Effector memory CD4-positive, alpha-beta T cell (primary cell): ENCODE data around the gene VAV2.

Experiments used
- DNase-seq, 3 donors: peaks; one replicate each; pipeline ENCODE4 v3.0.0-alpha.2; 2020
- H3K27ac ChIP-seq: 2 replicates; pipeline ENCODE4 v1.7.0; 2013; ENCODE audit warnings: mild to moderate bottlenecking, low read length, moderate library complexity; ENCODE audit not compliant: insufficient read depth, poor library complexity, severe bottlenecking
- H3K27me3 ChIP-seq: replicated peaks from 2 replicates; pipeline ENCODE4 v1.7.0; 2013; ENCODE audit warnings: mild to moderate bottlenecking, low read length; ENCODE audit not compliant: insufficient read depth, control insufficient read depth, poor library complexity, severe bottlenecking
- H3K36me3 ChIP-seq: 2 replicates; pipeline ENCODE4 v1.7.0; 2013; ENCODE audit warnings: mild to moderate bottlenecking, low read length, moderate library complexity; ENCODE audit not compliant: control insufficient read depth, insufficient read depth
- H3K4me1 ChIP-seq: 2 replicates; pipeline ENCODE4 v1.7.0; 2013; ENCODE audit warnings: low read length, mild to moderate bottlenecking; ENCODE audit not compliant: control insufficient read depth, insufficient read depth, poor library complexity, severe bottlenecking
- H3K4me3 ChIP-seq: 2 replicates; pipeline ENCODE4 v1.7.0; 2013; ENCODE audit warnings: low read length, low read depth, mild to moderate bottlenecking; ENCODE audit not compliant: insufficient read depth, poor library complexity, severe bottlenecking
- H3K9me3 ChIP-seq: 2 replicates; pipeline ENCODE4 v1.7.0; 2013; ENCODE audit warnings: mild to moderate bottlenecking, low read length, moderate library complexity; ENCODE audit not compliant: control insufficient read depth

Gene VAV2

DNA sequence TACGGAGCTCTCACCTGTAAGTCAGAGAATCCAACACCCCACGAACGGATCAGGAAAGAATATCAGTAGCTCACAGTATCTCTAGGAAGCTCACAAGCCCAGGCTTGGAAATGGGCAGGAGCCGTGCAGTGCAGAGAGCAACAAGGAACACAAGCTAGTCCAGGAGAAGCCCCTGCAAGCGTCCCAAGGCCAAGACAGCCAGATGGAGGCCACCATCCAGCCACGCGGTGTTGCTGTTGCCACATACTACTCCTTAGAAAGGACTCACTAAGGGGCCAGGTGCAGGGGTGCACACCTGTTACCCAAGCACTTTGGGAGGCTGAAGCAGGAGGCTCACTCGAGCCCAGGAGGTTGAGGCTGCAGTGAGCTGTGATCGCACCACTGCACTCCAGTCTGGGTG lies 15.4 kb upstream of the VAV2 start:
- no peaks in the 10 kb centered on the region for H3K9me3 ChIP-seq
- no peaks in the 10 kb centered on the region for H3K36me3 ChIP-seq
- no peaks in the 10 kb centered on the region for H3K4me1 ChIP-seq
- H3K4me3 ChIP-seq = no peak overlapping the region
- DNase-seq = no peak
- H3K27me3 ChIP-seq = no peaks in the 10 kb centered on the region
- no peak overlapping the region for H3K27ac ChIP-seq

DNA sequence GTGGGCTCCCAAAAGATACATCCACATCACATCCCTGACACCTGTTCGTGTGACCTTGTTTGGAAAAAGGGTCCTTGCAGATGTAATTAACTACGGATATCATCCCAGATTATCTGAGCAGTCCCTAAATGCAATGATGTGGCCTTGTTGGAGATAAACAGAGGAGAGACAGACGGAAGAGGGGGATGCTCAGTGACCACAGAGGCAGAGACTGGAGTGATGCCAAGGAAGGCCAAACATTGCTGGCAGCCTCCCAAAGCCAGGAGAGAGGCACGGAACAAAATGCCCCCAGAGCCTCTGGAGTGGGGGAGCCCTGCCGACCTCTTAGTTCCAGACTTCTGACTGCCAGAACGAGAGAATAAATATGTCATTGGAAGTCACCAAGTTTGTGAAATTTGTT lies 15.0 kb upstream of the VAV2 start:
- Histone ChIP-seq H3K4me1 (no peaks in the 10 kb centered on the region), H3K27me3 (no peaks in the 10 kb centered on the region), H3K27ac (no peak overlapping the region), H3K36me3 (no peaks in the 10 kb centered on the region), H3K4me3 (no peak overlapping the region), H3K9me3 (no peaks in the 10 kb centered on the region)
- DNase-seq = no peak

DNA sequence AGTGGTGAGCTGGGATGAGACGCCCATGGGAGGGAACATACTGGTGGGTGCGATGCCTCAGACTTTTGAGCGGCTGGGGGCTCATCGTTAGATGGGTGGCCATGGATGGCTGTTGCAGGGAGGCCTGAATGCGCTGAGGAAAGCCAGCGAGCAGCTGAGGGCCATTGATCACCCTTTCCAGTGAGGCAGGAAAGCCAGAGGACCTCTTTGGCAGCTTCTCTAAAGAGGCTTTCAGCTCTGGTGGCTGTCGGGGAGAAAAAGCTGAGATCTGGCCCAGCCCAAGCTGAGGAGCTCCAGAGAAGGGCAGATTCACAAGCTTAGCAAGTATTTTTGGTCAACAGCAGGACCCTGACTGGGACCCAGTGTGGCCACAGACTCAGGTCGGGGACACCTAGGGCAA lies 13.3 kb upstream of the VAV2 start:
- H3K4me3 ChIP-seq = no peak overlapping the region
- H3K36me3 ChIP-seq = no peaks in the 10 kb centered on the region
- H3K9me3 ChIP-seq = no peaks in the 10 kb centered on the region
- no peaks in the 10 kb centered on the region for H3K27me3 ChIP-seq
- no peak for DNase-seq
- H3K27ac ChIP-seq = no peak overlapping the region
- H3K4me1 ChIP-seq = no peaks in the 10 kb centered on the region

DNA sequence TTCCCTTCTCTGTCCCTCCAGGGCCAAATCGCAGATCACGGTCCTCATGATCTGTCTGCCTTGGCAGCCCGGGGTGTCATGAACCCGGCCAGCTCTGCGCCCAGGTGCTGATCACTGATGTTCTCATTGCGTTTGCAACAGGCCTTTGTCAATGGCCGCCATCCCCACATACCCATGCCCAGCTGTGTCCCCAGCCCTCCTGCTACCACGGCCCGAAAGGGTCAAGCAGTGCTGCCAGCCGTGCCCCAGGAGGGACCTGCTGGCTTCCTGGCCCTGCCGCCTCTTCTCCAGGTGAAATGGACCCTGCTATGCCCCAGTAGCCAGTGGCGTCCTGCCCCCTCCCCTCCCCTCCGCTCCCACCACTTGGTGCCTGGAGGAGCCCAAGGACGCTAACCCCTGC lies 12.8 kb upstream of the VAV2 start:
- Histone ChIP-seq H3K36me3 (no peaks in the 10 kb centered on the region), H3K27me3 (no peaks in the 10 kb centered on the region), H3K4me1 (no peaks in the 10 kb centered on the region), H3K27ac (no peak overlapping the region), H3K9me3 (no peaks in the 10 kb centered on the region), H3K4me3 (no peak overlapping the region)
- DNase-seq = no peak

DNA sequence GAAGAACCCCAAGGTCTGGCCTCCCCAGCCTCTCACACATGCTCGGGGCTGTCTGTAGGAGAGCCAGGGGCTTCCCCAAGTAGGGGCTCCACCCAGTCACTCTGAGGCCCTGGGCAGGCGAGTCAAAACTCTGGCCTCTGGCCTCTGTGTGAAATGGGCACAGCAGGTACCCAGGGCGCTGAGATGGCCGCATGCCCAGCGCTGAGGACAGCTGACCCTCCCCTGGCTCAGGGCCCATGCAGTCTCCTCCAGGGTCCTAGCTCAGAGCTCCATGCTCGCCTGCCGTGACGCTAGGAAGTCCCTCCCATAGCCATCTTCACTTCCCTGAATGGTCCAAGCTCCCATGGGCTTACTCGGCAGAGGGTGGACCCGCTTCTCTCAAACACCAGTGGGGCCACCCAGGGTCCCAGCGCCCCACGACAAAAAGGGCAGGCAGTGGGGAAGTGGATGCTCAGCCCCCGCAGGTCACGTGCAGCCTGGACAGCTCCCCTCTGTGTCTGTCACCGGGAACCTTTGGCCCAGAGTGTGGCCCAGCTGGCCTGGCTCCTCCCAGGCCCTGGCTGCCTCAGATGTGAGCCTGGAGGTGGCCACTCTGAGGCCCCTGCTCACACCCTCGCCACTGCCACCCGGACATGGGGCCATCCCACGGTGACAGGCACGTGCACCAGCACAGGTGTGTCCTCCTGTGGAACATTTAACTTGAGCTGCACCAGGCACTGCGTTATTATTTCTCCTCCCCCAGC lies 12.2 kb upstream of the VAV2 start:
- H3K36me3 ChIP-seq = no peaks in the 10 kb centered on the region
- no peak overlapping the region for H3K4me3 ChIP-seq
- no peaks in the 10 kb centered on the region for H3K9me3 ChIP-seq
- H3K27me3 ChIP-seq = no peaks in the 10 kb centered on the region
- no peaks in the 10 kb centered on the region for H3K4me1 ChIP-seq
- H3K27ac ChIP-seq = no peak overlapping the region
- DNase-seq = no peak

DNA sequence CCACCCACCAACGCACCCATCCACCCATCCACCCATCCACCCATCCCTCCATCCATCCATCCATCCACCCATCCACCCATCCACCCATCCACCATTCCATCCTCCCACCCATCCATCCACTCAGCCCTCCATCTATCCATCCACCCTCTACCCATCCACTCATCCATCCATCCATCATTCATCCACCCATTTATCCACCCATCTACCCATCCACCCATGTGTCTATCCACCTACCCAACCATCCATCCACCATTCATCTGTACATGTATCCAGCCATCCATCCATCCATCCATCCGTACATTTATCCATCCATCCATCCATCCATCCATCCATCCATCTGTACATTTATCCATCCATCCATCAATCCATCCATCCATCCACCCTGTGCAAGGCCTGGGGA lies 11.1 kb upstream of the VAV2 start:
- Histone ChIP-seq H3K4me1 (no peaks in the 10 kb centered on the region), H3K4me3 (no peak overlapping the region), H3K9me3 (no peaks in the 10 kb centered on the region), H3K36me3 (no peaks in the 10 kb centered on the region), H3K27ac (no peak overlapping the region), H3K27me3 (no peaks in the 10 kb centered on the region)
- DNase-seq = no peak

DNA sequence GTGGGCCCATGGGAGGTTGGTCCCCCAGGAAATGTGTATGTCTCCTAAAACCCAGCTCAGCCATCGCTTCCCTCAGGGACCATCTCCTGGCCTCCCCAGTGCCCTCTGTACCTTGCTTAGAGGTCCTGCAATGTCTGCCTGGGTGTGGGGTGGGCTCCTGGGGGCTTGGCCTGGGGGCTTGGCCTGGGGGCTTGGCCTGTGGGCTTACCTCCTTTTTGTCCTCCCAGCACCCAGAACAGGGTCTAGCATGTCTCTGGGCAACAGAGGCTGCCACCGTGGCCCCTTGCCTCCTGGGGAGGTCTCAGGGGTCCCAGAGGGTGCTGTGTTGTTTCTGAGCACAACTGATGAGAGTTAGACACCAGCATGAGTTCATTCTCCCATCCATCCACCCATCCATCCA lies 10.7 kb upstream of the VAV2 start:
- no peaks in the 10 kb centered on the region for H3K36me3 ChIP-seq
- H3K27ac ChIP-seq = no peak overlapping the region
- no peak overlapping the region for H3K4me3 ChIP-seq
- H3K9me3 ChIP-seq = no peaks in the 10 kb centered on the region
- no peaks in the 10 kb centered on the region for H3K4me1 ChIP-seq
- H3K27me3 ChIP-seq = no peaks in the 10 kb centered on the region
- DNase-seq = no peak

DNA sequence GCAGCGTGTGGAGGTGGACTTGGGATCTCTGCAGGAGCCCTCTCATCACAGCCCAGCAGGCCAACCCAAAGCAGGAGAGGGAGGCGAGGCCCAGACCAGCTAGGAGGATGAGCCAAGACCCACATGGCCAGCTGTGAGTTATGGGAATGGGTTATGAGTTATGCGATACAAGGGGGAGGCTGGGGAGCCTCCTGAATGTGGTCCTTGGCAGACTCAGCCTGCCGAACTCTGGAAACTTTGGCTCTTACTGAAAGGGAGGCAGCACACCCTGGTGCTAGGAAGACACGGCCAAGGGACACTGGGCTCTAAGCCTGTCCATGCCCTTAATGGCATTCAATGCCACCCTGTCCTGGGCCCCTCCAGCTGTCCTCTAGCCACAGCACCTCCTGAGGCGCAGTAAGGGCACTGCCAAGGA lies 7.7 kb upstream of the VAV2 start:
- no peaks in the 10 kb centered on the region for H3K4me1 ChIP-seq
- H3K36me3 ChIP-seq = no peaks in the 10 kb centered on the region
- H3K27ac ChIP-seq = no peak overlapping the region
- H3K27me3 ChIP-seq = no peaks in the 10 kb centered on the region
- DNase-seq = no peak
- H3K9me3 ChIP-seq = no peaks in the 10 kb centered on the region
- no peak overlapping the region for H3K4me3 ChIP-seq

DNA sequence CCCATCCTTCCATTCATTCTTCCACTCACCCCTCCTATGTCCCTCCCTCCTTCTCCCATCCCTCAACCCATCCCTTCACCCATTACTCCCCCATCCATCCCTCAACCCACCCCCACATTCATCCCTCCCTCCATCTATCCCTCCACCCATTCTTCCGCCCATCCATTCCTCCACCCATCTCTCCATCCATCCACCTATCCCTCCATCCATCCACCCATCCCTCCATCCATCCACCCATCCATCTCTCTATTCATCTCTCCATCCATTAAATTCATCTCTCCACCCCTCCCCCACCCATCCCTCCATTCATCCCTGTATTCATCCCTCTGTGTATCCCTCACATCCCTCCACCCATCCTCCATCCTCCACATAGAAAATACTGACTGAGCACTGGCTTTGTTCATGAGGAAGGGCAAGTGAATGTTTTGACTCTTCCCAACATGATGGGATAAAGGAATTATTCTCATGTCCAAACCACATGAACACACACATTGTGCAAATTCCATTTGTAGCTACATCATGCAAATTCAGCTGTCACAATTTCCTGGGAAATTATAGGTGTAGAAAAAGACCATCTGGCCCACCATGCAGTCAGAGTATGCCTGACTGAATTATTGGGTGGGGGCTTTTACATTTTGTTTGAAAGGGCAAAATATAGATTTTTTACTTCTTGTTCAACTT lies 6.9 kb upstream of the VAV2 start:
- Histone ChIP-seq H3K4me3 (no peak overlapping the region), H3K9me3 (no peaks in the 10 kb centered on the region)
- DNase-seq = no peak

DNA sequence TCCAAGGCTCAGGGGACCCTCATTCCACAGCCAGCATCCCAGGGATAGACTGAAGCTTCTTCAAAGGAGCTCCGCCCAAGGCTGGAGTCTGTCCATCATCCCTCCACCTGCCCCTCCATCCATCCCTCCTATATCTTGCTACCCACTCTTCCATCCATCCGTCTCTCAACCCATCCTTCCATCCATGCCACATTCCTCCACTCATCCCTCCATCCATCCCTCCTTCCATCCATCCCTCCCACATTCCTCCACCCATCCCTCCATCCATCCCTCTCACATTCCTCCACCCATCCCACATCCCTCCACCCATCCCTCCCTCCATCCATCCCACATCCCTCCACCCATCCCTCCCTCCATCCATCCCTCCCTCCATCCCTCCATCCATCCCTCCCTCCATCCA lies 5.5 kb upstream of the VAV2 start:
- no peaks in the 10 kb centered on the region for H3K36me3 ChIP-seq
- H3K4me3 ChIP-seq = no peak overlapping the region
- DNase-seq = no peak
- no peaks in the 10 kb centered on the region for H3K9me3 ChIP-seq
- no peak overlapping the region for H3K27ac ChIP-seq
- H3K4me1 ChIP-seq = peaks cover 18% of the 10 kb centered on the region
- peaks cover 4% of the 10 kb centered on the region for H3K27me3 ChIP-seq

More for the DNA sequence above, 6.9 kb upstream of the VAV2 start:
- Histone ChIP-seq H3K36me3 (no peaks in the 10 kb centered on the region), H3K4me1 (peaks cover 5% of the 10 kb centered on the region), H3K27me3 (peaks cover 4% of the 10 kb centered on the region), H3K27ac (no peak overlapping the region)
